Smooth muscle cell (in vitro differentiated cells): Measurements from ENCODE around the gene CTNNA3. TPM values are rescaled to one million over a fixed set of nuclear protein-coding genes. Genes with fewer than 3 reads are reported as not detected.

Source experiments
- DNase-seq: peaks from one replicate; lab custom pipeline; 2025; ENCODE audit not compliant: unreplicated experiment; lab: John Stamatoyannopoulos, UW
- H2AFZ ChIP-seq: fragments of 200-600 bp; sonication (generic); 2 replicates; pipeline ENCODE4 v1.6.0; 2016; ENCODE audit warnings: antibody characterized with exemption, low read depth, mild to moderate bottlenecking
- H3F3A ChIP-seq: fragments of 200-600 bp; sonication (generic); 2 replicates; pipeline ENCODE4 v1.6.0; 2017; ENCODE audit warnings: antibody characterized with exemption, low read depth
- H3K27ac ChIP-seq: fragments of 200-600 bp; sonication (generic); 2 replicates; pipeline ENCODE4 v1.5.1; 2016; ENCODE audit warnings: low read depth, mild to moderate bottlenecking
- H3K27me3 ChIP-seq: fragments of 200-600 bp; sonication (generic); 2 replicates; pipeline ENCODE4 v1.6.1; 2016; ENCODE audit warnings: low read depth, mild to moderate bottlenecking
- H3K36me3 ChIP-seq: fragments of 200-600 bp; sonication (generic); 2 replicates; pipeline ENCODE4 v1.5.1; 2016; ENCODE audit warnings: low read depth
- H3K4me1 ChIP-seq: fragments of 200-600 bp; sonication (generic); 2 replicates; pipeline ENCODE4 v1.5.1; 2016; ENCODE audit warnings: low read depth
- H3K4me2 ChIP-seq: fragments of 200-600 bp; sonication (generic); 2 replicates; pipeline ENCODE4 v1.6.0; 2016; ENCODE audit warnings: mild to moderate bottlenecking
- H3K4me3 ChIP-seq: fragments of 200-600 bp; sonication (generic); 2 replicates; pipeline ENCODE4 v1.5.1; 2016; ENCODE audit warnings: mild to moderate bottlenecking
- H3K79me2 ChIP-seq: fragments of 200-600 bp; sonication (generic); 2 replicates; pipeline ENCODE4 v1.6.0; 2016; ENCODE audit warnings: low read depth, mild to moderate bottlenecking
- H3K9ac ChIP-seq: fragments of 200-600 bp; sonication (generic); 2 replicates; pipeline ENCODE4 v1.6.0; 2016; ENCODE audit warnings: low read depth
- H3K9me3 ChIP-seq: fragments of 200-600 bp; sonication (generic); replicated peaks from 2 replicates; pipeline ENCODE4 v1.5.1; 2016; ENCODE audit warnings: low read depth
- H4K20me1 ChIP-seq: fragments of 200-600 bp; sonication (generic); 2 replicates; pipeline ENCODE4 v1.6.0; 2016; ENCODE audit warnings: low read depth
- WGBS: methylation state at CpG from one replicate; pipeline ENCODE4 v1.1.7; 2016; ENCODE audit warnings: low lambda C conversion rate; 5-methylcytosine and 5-hydroxymethylcytosine counted together
- polyA plus RNA-seq: library from polyadenylated mRNA; unstranded; fragments of >200 nt; fragmentation: Nextera tagmentation; extraction: Ambion mirVana; gene quantifications from 2 replicates; pipeline ENCODE4 v1.2.1, GENCODE V29; 2016
- total RNA-seq: library from RNA; depleted of rRNA; stranded (reverse); fragments of >200 nt; gene quantifications from 2 replicates; pipeline ENCODE4 v1.2.3, GENCODE V29; 2014
- TF ChIP-seq, protein P1 (sequence below): fragments of 200-600 bp; sonication (generic); IDR thresholded peaks from 2 replicates; pipeline ENCODE4 v1.5.1; 2017; ENCODE audit warnings: borderline replicate concordance, mild to moderate bottlenecking, antibody characterized with exemption; ENCODE audit not compliant: insufficient read depth, poor library complexity, severe bottlenecking

CTNNA3 gene
- total and polyA plus RNA-seq, 2 experiments from 2014 or later, result 1.3 TPM; not detected in 1

- 98% methylated on average over 4 of the region's 4 CpGs for WGBS
- H3K4me2 ChIP-seq, result no peak overlapping the region
Measured at GRCh38 chr10:67225226-67225625, 470.8 kb downstream of the CTNNA3 start.

GRCh38 chr10:67224553-67224952 is 471.4 kb downstream of the CTNNA3 start:
- Histone ChIP-seq H3K27me3 (no peaks in the 10 kb centered on the region), H3K79me2 (no peaks in the 10 kb centered on the region), H3K9me3 (no peaks in the 10 kb centered on the region), H2AFZ (no peak overlapping the region), H3K36me3 (no peaks in the 10 kb centered on the region), H4K20me1 (no peaks in the 10 kb centered on the region), H3K4me2 (no peak overlapping the region), H3F3A (no peaks in the 10 kb centered on the region), H3K4me1 (no peaks in the 10 kb centered on the region), H3K27ac (no peak overlapping the region), H3K4me3 (no peak overlapping the region), H3K9ac (no peak overlapping the region)
- TF ChIP-seq, protein P1, sequence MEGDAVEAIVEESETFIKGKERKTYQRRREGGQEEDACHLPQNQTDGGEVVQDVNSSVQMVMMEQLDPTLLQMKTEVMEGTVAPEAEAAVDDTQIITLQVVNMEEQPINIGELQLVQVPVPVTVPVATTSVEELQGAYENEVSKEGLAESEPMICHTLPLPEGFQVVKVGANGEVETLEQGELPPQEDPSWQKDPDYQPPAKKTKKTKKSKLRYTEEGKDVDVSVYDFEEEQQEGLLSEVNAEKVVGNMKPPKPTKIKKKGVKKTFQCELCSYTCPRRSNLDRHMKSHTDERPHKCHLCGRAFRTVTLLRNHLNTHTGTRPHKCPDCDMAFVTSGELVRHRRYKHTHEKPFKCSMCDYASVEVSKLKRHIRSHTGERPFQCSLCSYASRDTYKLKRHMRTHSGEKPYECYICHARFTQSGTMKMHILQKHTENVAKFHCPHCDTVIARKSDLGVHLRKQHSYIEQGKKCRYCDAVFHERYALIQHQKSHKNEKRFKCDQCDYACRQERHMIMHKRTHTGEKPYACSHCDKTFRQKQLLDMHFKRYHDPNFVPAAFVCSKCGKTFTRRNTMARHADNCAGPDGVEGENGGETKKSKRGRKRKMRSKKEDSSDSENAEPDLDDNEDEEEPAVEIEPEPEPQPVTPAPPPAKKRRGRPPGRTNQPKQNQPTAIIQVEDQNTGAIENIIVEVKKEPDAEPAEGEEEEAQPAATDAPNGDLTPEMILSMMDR, result no peak
- WGBS, result 82% methylated on average over 5 of the region's 5 CpGs
- no peak for DNase-seq

More at GRCh38 chr10:67225226-67225625, 470.8 kb downstream of the CTNNA3 start:
- no peak overlapping the region for H3K4me3 ChIP-seq
- TF ChIP-seq, protein P1, result no peak
- H3K36me3 ChIP-seq, result no peaks in the 10 kb centered on the region
- H3K79me2 ChIP-seq, result no peaks in the 10 kb centered on the region
- no peaks in the 10 kb centered on the region for H3K9me3 ChIP-seq
- H3K4me1 ChIP-seq, result no peaks in the 10 kb centered on the region
- no peak for DNase-seq
- H3F3A ChIP-seq, result no peaks in the 10 kb centered on the region
- H3K9ac ChIP-seq, result no peak overlapping the region
- no peak overlapping the region for H2AFZ ChIP-seq
- H3K27ac ChIP-seq, result no peak overlapping the region
- no peaks in the 10 kb centered on the region for H3K27me3 ChIP-seq
- no peaks in the 10 kb centered on the region for H4K20me1 ChIP-seq

- no peaks in the 10 kb centered on the region for H3K9me3 ChIP-seq
- no peak overlapping the region for H3K9ac ChIP-seq
- no peak overlapping the region for H3K27ac ChIP-seq
- no peaks in the 10 kb centered on the region for H3K27me3 ChIP-seq
- no peaks in the 10 kb centered on the region for H3K4me1 ChIP-seq
- DNase-seq, result no peak
- no peak overlapping the region for H3K4me2 ChIP-seq
- 95% methylated on average over 3 of the region's 3 CpGs for WGBS
- no peaks in the 10 kb centered on the region for H4K20me1 ChIP-seq
- H2AFZ ChIP-seq, result no peak overlapping the region
- no peaks in the 10 kb centered on the region for H3K79me2 ChIP-seq
- H3F3A ChIP-seq, result no peaks in the 10 kb centered on the region
- no peaks in the 10 kb centered on the region for H3K36me3 ChIP-seq
- no peak overlapping the region for H3K4me3 ChIP-seq
- TF ChIP-seq, protein P1, result no peak
Measured at GRCh38 chr10:67222934-67223333, 473.1 kb downstream of the CTNNA3 start.

- Histone ChIP-seq H3F3A (no peaks in the 10 kb centered on the region), H3K9me3 (no peaks in the 10 kb centered on the region), H3K79me2 (no peaks in the 10 kb centered on the region), H3K9ac (no peak overlapping the region), H3K27ac (no peak overlapping the region), H2AFZ (no peak overlapping the region), H3K4me3 (no peak overlapping the region), H3K4me2 (no peak overlapping the region), H4K20me1 (no peaks in the 10 kb centered on the region), H3K4me1 (no peaks in the 10 kb centered on the region), H3K36me3 (no peaks in the 10 kb centered on the region), H3K27me3 (no peaks in the 10 kb centered on the region)
- DNase-seq, result no peak
- 87% methylated on average over 4 of the region's 4 CpGs for WGBS
- TF ChIP-seq, protein P1, result no peak
Measured at GRCh38 chr10:67221939-67222494, 474.0 kb downstream of the CTNNA3 start.
